Measurements from ENCODE around the gene KCNK6.

DNA sequence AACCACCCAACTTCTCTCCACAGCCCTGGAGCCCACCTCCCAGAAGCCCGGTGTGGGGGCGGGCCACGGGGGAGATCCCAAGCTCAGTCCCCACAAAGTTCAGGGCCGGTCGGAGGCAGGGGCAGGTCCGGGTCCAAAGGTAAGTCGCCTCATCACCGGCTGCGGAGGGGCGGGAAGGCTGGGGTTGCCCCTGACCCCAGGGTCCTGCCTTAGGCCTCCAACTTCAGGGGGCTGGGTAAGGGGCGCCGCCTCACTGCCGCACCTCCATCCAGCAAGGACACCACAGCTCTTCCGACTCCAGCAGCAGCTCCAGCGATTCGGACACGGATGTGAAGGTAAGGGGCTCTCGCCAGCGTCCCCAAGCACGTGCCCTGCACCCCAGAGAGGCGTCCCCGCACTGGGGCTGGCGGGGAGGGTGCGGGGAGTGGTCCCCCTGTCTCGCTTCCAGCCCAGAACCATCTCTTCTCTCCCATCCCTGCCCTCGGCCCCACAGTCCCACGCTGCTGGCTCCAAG lies 15.2 kb upstream of the KCNK6 start:
- TF ChIP-seq, protein P1, sequence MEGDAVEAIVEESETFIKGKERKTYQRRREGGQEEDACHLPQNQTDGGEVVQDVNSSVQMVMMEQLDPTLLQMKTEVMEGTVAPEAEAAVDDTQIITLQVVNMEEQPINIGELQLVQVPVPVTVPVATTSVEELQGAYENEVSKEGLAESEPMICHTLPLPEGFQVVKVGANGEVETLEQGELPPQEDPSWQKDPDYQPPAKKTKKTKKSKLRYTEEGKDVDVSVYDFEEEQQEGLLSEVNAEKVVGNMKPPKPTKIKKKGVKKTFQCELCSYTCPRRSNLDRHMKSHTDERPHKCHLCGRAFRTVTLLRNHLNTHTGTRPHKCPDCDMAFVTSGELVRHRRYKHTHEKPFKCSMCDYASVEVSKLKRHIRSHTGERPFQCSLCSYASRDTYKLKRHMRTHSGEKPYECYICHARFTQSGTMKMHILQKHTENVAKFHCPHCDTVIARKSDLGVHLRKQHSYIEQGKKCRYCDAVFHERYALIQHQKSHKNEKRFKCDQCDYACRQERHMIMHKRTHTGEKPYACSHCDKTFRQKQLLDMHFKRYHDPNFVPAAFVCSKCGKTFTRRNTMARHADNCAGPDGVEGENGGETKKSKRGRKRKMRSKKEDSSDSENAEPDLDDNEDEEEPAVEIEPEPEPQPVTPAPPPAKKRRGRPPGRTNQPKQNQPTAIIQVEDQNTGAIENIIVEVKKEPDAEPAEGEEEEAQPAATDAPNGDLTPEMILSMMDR (IDR thresholded peaks at IDR 0.05): no peak
- no peak for TF ChIP-seq POLR2A (IDR thresholded peaks at IDR 0.05)

All from thyroid gland (tissue), 4 donors.